ENCODE measurements around the gene SERGEF. TPM values are rescaled to one million over a fixed set of nuclear protein-coding genes. Genes with fewer than 3 reads are reported as not detected.

SERGEF gene
- total and polyA plus RNA-seq, 9 donors = 42.0 to 76.3 (median 59.7) TPM

GRCh38 chr11:17851697-17852096 lies 161.2 kb downstream of the SERGEF start:
- no peaks in the 10 kb centered on the region for H3K4me1 ChIP-seq (ENCODE audit: insufficient read depth)
- intact Hi-C loops (cut with DNase I) = no loop called here
- no peak for DNase-seq
- no peaks in the 10 kb centered on the region for H3K27me3 ChIP-seq
- no peak overlapping the region for H3K4me3 ChIP-seq
- TF ChIP-seq EP300 (IDR thresholded peaks at IDR 0.05) (no peak), CTCF (IDR thresholded peaks at IDR 0.05) (no peak), POLR2A (IDR thresholded peaks at IDR 0.05) (no peak)
- H3K9me3 ChIP-seq = no peaks in the 10 kb centered on the region
- no peaks in the 10 kb centered on the region for H3K36me3 ChIP-seq
- WGBS, 3 donors = 97 to 100% (median 100%) methylated on average over 1 of the region's 1 CpG
- H3K27ac ChIP-seq = no peak overlapping the region

GRCh38 chr11:17850336-17850735 lies 162.5 kb downstream of the SERGEF start:
- DNase-seq = no peak
- Histone ChIP-seq H3K4me3 (no peak overlapping the region), H3K36me3 (no peaks in the 10 kb centered on the region), H3K27ac (no peak overlapping the region), H3K9me3 (no peaks in the 10 kb centered on the region), H3K4me1 (ENCODE audit: insufficient read depth) (no peaks in the 10 kb centered on the region), H3K27me3 (no peaks in the 10 kb centered on the region)
- intact Hi-C loops (cut with DNase I) = no loop called here
- TF ChIP-seq EP300 (IDR thresholded peaks at IDR 0.05) (no peak), CTCF (IDR thresholded peaks at IDR 0.05) (no peak), POLR2A (IDR thresholded peaks at IDR 0.05) (no peak)
- WGBS, 3 donors = 97 to 98% (median 98%) methylated on average over 2 of the region's 2 CpGs

- no peaks in the 10 kb centered on the region for H3K36me3 ChIP-seq
- WGBS, 3 donors = 87 to 92% (median 89%) methylated on average over 2 of the region's 2 CpGs
- H3K4me3 ChIP-seq = no peak overlapping the region
- no peaks in the 10 kb centered on the region for H3K27me3 ChIP-seq
- intact Hi-C loops (cut with DNase I) = no loop called here
- H3K4me1 ChIP-seq (ENCODE audit: insufficient read depth) = no peaks in the 10 kb centered on the region
- DNase-seq = no peak
- no peak overlapping the region for H3K27ac ChIP-seq
- H3K9me3 ChIP-seq = no peaks in the 10 kb centered on the region
- TF ChIP-seq EP300 (IDR thresholded peaks at IDR 0.05) (no peak), CTCF (IDR thresholded peaks at IDR 0.05) (no peak), POLR2A (IDR thresholded peaks at IDR 0.05) (no peak)
Measured at GRCh38 chr11:17848715-17849114, 164.1 kb downstream of the SERGEF start.

GRCh38 chr11:17846852-17847453 lies 165.9 kb downstream of the SERGEF start:
- Histone ChIP-seq H3K4me3 (no peak overlapping the region), H3K36me3 (no peaks in the 10 kb centered on the region), H3K27ac (no peak overlapping the region), H3K9me3 (no peaks in the 10 kb centered on the region), H3K4me1 (ENCODE audit: insufficient read depth) (no peaks in the 10 kb centered on the region), H3K27me3 (no peaks in the 10 kb centered on the region)
- 71 to 77% (median 73%) methylated on average over 7 of the region's 7 CpGs for WGBS, 3 donors
- no peak for DNase-seq
- intact Hi-C loops (cut with DNase I) = no loop called here
- TF ChIP-seq POLR2A (IDR thresholded peaks at IDR 0.05) (no peak), CTCF (IDR thresholded peaks at IDR 0.05) (no peak), EP300 (IDR thresholded peaks at IDR 0.05) (no peak)

Data from ovary (tissue), 9 donors.